Measurements from ENCODE around the gene SLC6A6.

The SLC6A6 gene

DNA sequence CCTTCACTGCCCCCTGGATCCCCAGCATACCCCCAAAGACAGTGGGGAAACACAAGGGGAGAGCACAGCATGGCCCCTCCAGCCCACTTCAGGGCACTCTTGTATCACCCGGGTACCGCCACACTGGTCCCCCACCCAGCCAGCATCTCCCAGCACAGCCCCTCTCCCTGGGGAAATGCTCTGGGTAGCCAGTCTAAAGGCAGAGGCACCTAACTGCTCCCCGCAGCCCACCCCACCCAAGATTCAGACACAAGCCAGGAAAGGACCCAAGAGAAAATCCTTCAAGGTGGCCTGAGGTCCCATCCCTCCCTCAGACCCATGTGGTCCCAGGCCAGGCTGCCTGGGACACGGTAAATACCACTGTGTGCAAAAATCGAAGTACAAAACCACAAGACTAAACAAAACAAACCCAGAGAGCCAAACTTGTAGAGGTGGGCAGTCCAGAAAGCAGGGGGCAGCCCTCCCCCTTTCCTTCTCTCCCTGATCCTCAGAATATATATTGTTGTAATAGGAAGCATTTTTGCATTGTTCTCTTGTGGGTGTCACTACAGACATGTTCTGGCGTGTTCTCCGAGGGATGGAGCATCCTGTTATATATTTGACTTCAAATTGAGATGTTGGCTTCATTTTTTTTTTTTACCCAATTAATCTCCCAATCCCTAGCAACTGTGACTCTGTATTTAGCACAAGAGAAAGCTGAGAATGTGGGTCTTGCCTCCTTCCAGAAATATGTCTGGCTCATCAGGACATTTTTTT, 86.1 kb downstream of the SLC6A6 start:
- DNase-seq (ENCODE audit: low read depth), result no peak

GRCh38 chr3:14489641-14490040, 87.2 kb downstream of the SLC6A6 start:
- DNase-seq (ENCODE audit: low read depth), result no peak

- DNase-seq (ENCODE audit: low read depth), result no peak
Observed at GRCh38 chr3:14490255-14490654, 87.8 kb downstream of the SLC6A6 start.

GRCh38 chr3:14490831-14491230, 88.4 kb downstream of the SLC6A6 start:
- no peak for DNase-seq (ENCODE audit: low read depth)

GRCh38 chr3:14491396-14492190, 89.2 kb downstream of the SLC6A6 start:
- no peak for DNase-seq (ENCODE audit: low read depth)

GRCh38 chr3:14492948-14493881, 90.8 kb downstream of the SLC6A6 start:
- DNase-seq (ENCODE audit: low read depth), result no peak

GRCh38 chr3:14494279-14494972, 92.0 kb downstream of the SLC6A6 start:
- no peak for DNase-seq (ENCODE audit: low read depth)

DNA sequence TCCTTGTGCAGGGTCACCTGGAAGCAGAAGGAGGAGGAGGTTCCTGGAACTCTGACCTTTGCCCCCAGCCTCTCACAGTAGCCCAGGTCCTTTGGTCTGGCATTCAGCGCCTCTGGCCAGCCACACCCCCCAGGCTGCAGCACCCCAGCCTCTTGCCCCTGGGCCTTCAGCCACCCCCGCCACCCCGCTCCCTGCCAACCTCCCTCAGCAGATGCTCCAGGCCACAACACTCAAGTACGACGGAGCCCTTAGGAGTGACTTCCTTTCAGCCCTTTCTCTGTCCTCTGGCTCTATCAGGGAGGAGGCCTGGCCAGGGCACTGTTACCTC, 92.5 kb downstream of the SLC6A6 start:
- no peak for DNase-seq (ENCODE audit: low read depth)

DNA sequence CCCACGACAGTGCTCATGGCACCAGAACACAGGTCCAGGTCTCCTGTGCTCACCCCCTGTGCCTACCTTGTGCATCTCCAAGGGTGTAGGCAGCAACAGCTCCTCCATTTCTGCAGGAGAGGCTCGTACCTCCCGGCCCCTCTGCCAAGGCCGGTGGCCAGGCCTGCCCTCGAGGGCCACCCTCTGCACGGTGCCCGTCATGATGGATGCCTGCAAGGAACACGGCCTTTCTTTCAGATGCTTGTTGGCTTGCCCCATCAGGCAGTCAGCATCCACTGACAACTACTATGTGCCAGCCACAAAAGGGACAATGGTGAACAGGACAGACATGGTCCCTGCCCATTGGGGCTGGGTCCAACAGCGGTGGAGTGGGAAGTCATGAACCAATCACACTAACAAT, 93.9 kb downstream of the SLC6A6 start:
- no peak for DNase-seq (ENCODE audit: low read depth)

- no peak for DNase-seq (ENCODE audit: low read depth)
Observed at GRCh38 chr3:14497321-14497720, 94.9 kb downstream of the SLC6A6 start.

GRCh38 chr3:14502472-14502871, 100.1 kb downstream of the SLC6A6 start:
- DNase-seq (ENCODE audit: low read depth), result no peak

DNA sequence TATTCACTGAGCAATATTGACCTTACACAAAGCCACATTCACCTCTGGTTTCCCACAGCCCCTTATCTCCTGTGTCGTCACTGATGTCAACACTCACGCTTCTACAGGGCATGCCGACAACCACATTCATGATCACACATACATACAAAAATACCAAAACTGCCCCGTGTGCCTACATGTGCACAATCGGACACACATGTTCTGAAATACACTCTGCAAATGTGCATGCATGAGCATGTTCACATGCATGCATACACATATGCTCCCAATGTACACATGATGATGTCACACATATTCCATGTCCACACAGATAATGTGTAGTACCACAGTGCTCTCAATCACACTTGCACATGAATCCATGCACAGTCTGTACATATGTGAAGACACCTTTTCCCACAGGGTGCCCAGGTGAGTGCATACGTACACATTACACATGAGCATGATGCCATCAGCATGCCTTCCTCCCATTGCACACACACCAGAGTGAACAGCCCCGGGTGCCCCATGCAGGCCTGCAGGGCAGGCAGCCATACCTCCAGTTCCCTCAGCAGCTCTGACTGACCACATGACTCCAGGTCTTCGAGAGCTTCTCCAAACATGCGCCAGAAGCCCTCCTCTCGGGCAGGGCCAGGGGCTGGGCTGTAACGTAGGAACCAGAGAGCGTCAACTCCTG, 100.8 kb downstream of the SLC6A6 start:
- DNase-seq (ENCODE audit: low read depth), result no peak

- no peak for DNase-seq (ENCODE audit: low read depth)
Observed at GRCh38 chr3:14503706-14504065, 101.3 kb downstream of the SLC6A6 start.

- DNase-seq (ENCODE audit: low read depth), result no peak
Observed at GRCh38 chr3:14505001-14505802, 102.8 kb downstream of the SLC6A6 start.

DNA sequence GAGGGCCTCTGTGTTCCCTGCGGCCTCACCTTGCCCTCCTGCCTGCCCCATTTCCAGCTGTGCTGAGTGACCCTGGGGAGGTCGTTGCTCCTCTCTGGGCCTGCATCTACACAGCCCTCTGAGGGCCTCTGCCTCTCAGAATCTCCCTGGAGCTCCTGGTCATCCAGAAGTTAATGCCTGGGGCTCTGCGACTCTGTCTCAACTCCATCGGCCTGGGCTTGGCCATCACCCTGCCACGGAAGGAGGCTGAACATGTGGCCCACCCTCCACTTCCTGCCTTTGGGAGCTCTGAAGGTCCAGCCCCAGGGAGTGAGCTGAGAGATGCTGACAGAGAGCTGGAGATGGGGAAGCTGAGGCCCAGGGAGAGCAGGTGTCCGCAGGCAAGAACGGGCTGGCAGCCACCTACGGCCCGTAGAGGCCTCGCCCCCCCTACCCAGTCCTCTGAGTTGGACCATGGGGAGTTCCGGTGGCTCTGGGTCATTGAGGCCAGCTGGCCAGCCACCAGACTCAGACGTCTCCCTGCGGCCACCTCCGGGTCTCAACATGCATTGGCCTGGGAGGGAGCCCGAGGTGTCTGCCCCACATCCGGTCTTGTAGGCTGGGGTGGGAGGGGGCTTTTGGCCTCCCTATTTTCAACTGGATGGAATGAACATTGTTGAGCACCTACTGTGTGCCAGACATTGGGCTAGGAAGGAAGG, 103.5 kb downstream of the SLC6A6 start:
- DNase-seq (ENCODE audit: low read depth), result no peak

- DNase-seq (ENCODE audit: low read depth), result no peak
Observed at GRCh38 chr3:14506626-14507304, 104.4 kb downstream of the SLC6A6 start.

GRCh38 chr3:14507305-14507741, 104.9 kb downstream of the SLC6A6 start:
- DNase-seq (ENCODE audit: low read depth), result no peak

- no peak for DNase-seq (ENCODE audit: low read depth)
Observed at GRCh38 chr3:14507757-14508504, 105.5 kb downstream of the SLC6A6 start.

DNA sequence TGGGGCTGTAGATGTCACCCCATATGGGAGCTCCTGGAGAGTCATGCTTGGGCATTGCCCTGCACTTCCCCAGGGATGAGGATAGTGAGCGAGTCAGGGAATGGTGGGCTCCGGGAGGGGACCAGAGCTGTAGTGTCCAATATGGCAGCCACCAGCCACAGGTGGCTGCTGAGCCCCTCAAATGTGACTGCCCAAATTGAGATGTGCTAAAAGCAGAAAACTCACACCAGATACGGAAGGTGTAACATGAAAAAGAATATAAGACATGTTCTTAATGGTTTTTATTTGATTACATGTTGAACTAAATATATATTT, 106.1 kb downstream of the SLC6A6 start:
- DNase-seq (ENCODE audit: low read depth), result no peak
